H7 (cell line): ENCODE results near the gene THRB. TPM values are rescaled to one million over a fixed set of nuclear protein-coding genes. Genes with fewer than 3 reads are reported as not detected.

Experiments used
- DNase-seq: peaks from one replicate; pipeline ENCODE4 v3.0.0; 2012
- H3K27me3 ChIP-seq: 2 replicates; pipeline ENCODE4 v1.6.0; 2011; ENCODE audit warnings: mild to moderate bottlenecking, low read length; ENCODE audit not compliant: control insufficient read depth, insufficient read depth
- H3K36me3 ChIP-seq: replicated peaks from 2 replicates; pipeline ENCODE4 v1.5.1; 2011; ENCODE audit warnings: low read length; ENCODE audit not compliant: control insufficient read depth, insufficient read depth
- H3K4me3 ChIP-seq: 2 replicates; pipeline ENCODE4 v1.5.1; 2011; ENCODE audit warnings: low read depth, mild to moderate bottlenecking, control low read depth, low read length, moderate library complexity; ENCODE audit not compliant: insufficient read depth
- total RNA-seq: library from RNA; depleted of rRNA; stranded (reverse); fragments of >200 nt; shearing (Covaris generic); gene quantifications from 2 replicates; pipeline ENCODE4 v1.2.3, GENCODE V29; 2014

The THRB gene
- total RNA-seq, 1 experiment from 2014 or later, result 1.0 TPM

- DNase-seq, result no peak
- Histone ChIP-seq H3K4me3 (no peak overlapping the region), H3K36me3 (no peaks in the 10 kb centered on the region), H3K27me3 (no peaks in the 10 kb centered on the region)
Observed at GRCh38 chr3:24349367-24350019, 145.2 kb downstream of the THRB start.

GRCh38 chr3:24348348-24348747 is 146.3 kb downstream of the THRB start:
- H3K36me3 ChIP-seq, result no peaks in the 10 kb centered on the region
- no peak overlapping the region for H3K4me3 ChIP-seq
- H3K27me3 ChIP-seq, result no peaks in the 10 kb centered on the region
- DNase-seq, result no peak

- H3K4me3 ChIP-seq, result no peak overlapping the region
- no peak for DNase-seq
- H3K36me3 ChIP-seq, result no peaks in the 10 kb centered on the region
- H3K27me3 ChIP-seq, result no peaks in the 10 kb centered on the region
Observed at GRCh38 chr3:24344784-24345439, 149.7 kb downstream of the THRB start.

GRCh38 chr3:24343084-24343783 is 151.4 kb downstream of the THRB start:
- DNase-seq, result no peak
- H3K27me3 ChIP-seq, result no peaks in the 10 kb centered on the region
- H3K36me3 ChIP-seq, result no peaks in the 10 kb centered on the region
- no peak overlapping the region for H3K4me3 ChIP-seq

GRCh38 chr3:24342275-24342674 is 152.4 kb downstream of the THRB start:
- no peak overlapping the region for H3K4me3 ChIP-seq
- H3K36me3 ChIP-seq, result no peaks in the 10 kb centered on the region
- H3K27me3 ChIP-seq, result no peaks in the 10 kb centered on the region
- no peak for DNase-seq

GRCh38 chr3:24341668-24342067 is 153.0 kb downstream of the THRB start:
- H3K4me3 ChIP-seq, result no peak overlapping the region
- no peaks in the 10 kb centered on the region for H3K27me3 ChIP-seq
- no peaks in the 10 kb centered on the region for H3K36me3 ChIP-seq
- no peak for DNase-seq

GRCh38 chr3:24340966-24341365 is 153.7 kb downstream of the THRB start:
- H3K36me3 ChIP-seq, result no peaks in the 10 kb centered on the region
- no peak for DNase-seq
- H3K4me3 ChIP-seq, result no peak overlapping the region
- H3K27me3 ChIP-seq, result no peaks in the 10 kb centered on the region

- Histone ChIP-seq H3K27me3 (no peaks in the 10 kb centered on the region), H3K4me3 (no peak overlapping the region), H3K36me3 (no peaks in the 10 kb centered on the region)
- no peak for DNase-seq
Observed at GRCh38 chr3:24340161-24340560, 154.5 kb downstream of the THRB start.

GRCh38 chr3:24339266-24339825 is 155.3 kb downstream of the THRB start:
- Histone ChIP-seq H3K4me3 (no peak overlapping the region), H3K36me3 (no peaks in the 10 kb centered on the region), H3K27me3 (no peaks in the 10 kb centered on the region)
- DNase-seq, result no peak

GRCh38 chr3:24338409-24339130 is 156.1 kb downstream of the THRB start:
- DNase-seq, result no peak
- Histone ChIP-seq H3K36me3 (no peaks in the 10 kb centered on the region), H3K4me3 (no peak overlapping the region), H3K27me3 (no peaks in the 10 kb centered on the region)

GRCh38 chr3:24336101-24336500 is 158.5 kb downstream of the THRB start:
- no peaks in the 10 kb centered on the region for H3K36me3 ChIP-seq
- no peaks in the 10 kb centered on the region for H3K27me3 ChIP-seq
- no peak for DNase-seq
- H3K4me3 ChIP-seq, result no peak overlapping the region

- no peaks in the 10 kb centered on the region for H3K27me3 ChIP-seq
- no peaks in the 10 kb centered on the region for H3K36me3 ChIP-seq
- no peak overlapping the region for H3K4me3 ChIP-seq
- DNase-seq, result no peak
Observed at GRCh38 chr3:24332092-24332491, 162.6 kb downstream of the THRB start.

- no peaks in the 10 kb centered on the region for H3K27me3 ChIP-seq
- no peak for DNase-seq
Observed at GRCh38 chr3:24323272-24323671, 171.4 kb downstream of the THRB start.

GRCh38 chr3:24320601-24321000 is 174.0 kb downstream of the THRB start:
- Histone ChIP-seq H3K36me3 (no peaks in the 10 kb centered on the region), H3K4me3 (no peak overlapping the region), H3K27me3 (no peaks in the 10 kb centered on the region)
- no peak for DNase-seq

More at GRCh38 chr3:24323272-24323671, 171.4 kb downstream of the THRB start:
- Histone ChIP-seq H3K36me3 (no peaks in the 10 kb centered on the region), H3K4me3 (no peak overlapping the region)
